ENCODE measurements around the gene DMAC1. TPM values are rescaled to one million over a fixed set of nuclear protein-coding genes. Genes with fewer than 3 reads are reported as not detected.

The DMAC1 gene, protein sequence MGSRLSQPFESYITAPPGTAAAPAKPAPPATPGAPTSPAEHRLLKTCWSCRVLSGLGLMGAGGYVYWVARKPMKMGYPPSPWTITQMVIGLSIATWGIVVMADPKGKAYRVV
- total RNA-seq (2021) = 72.7 and 73.2 TPM in 2 replicates
- long read RNA-seq, transcript DMAC1-201 (2 exons, 2,755 nt) = major isoform, 35 of 47 reads
- long read RNA-seq, partial matches to known transcripts = 0 of 47 reads
- long read RNA-seq, other reads (novel, unspliced or antisense) = 12 of 47 reads

- Histone ChIP-seq H3K56ac (ENCODE audit: insufficient read length, low read depth, low read length) (no peak within 1 kb of the TSS), H3K23ac (ENCODE audit: insufficient read length, low read depth, low read length) (no peak within 1 kb of the TSS), H3K27me3 (ENCODE audit: insufficient read depth, low read length) (no peaks in the 10 kb centered on the region), H3K4ac (ENCODE audit: low read depth, low read length) (no peak within 1 kb of the TSS), H3K23me2 (ENCODE audit: insufficient read length, low read depth, low read length, poor library complexity, severe bottlenecking) (no peaks in the 10 kb centered on the region), H3K4me2 (ENCODE audit: insufficient read depth, insufficient read length, low read length) (peak within 1 kb of the TSS; percentile 91), H3K14ac (ENCODE audit: insufficient read depth, low read length) (peak within 1 kb of the TSS; percentile 54; the same call in 1 of the 2 replicates), H3K9ac (ENCODE audit: extremely low read depth, insufficient read length, low read length) (peak within 1 kb of the TSS; percentile 83), H3K9me3 (ENCODE audit: control insufficient read depth, low read depth, low read length) (no peaks in the 10 kb centered on the region), H2BK20ac (ENCODE audit: low read depth, low read length, poor library complexity, severe bottlenecking) (no peak within 1 kb of the TSS), H3K79me2 (ENCODE audit: insufficient read depth, low read length) (no peaks in the 10 kb centered on the region), H2BK120ac (ENCODE audit: low read depth, low read length, poor library complexity, severe bottlenecking) (no peak within 1 kb of the TSS), H2AK5ac (ENCODE audit: insufficient read length, low read length) (no peak within 1 kb of the TSS), H3K27ac (ENCODE audit: insufficient read length, low read depth, low read length) (no peak within 1 kb of the TSS), H4K5ac (ENCODE audit: insufficient read length, low read depth, low read length) (peak within 1 kb of the TSS; percentile 44), H2BK12ac (ENCODE audit: insufficient read length, low read depth, low read length) (no peak within 1 kb of the TSS), H2BK5ac (ENCODE audit: insufficient read length, low read length) (no peak within 1 kb of the TSS), H3K79me1 (ENCODE audit: insufficient read depth, low read depth, low read length, poor library complexity, severe bottlenecking) (no peaks in the 10 kb centered on the region), H3T11ph (ENCODE audit: low read length) (no peak within 1 kb of the TSS), H4K91ac (ENCODE audit: insufficient read length, low read depth, low read length) (no peak within 1 kb of the TSS), H2BK15ac (ENCODE audit: low read depth, low read length) (no peak within 1 kb of the TSS), H4K8ac (replicated peaks; ENCODE audit: insufficient read length, low read depth, low read length) (no peak within 1 kb of the TSS), H3K18ac (ENCODE audit: insufficient read length, low read depth, low read length) (peak within 1 kb of the TSS; percentile 72), H4K20me1 (ENCODE audit: control insufficient read depth, insufficient read depth, insufficient read length) (no peaks in the 10 kb centered on the region), H3K4me1 (ENCODE audit: insufficient read depth, low read length) (no peaks in the 10 kb centered on the region; the same call in 1 of the 2 replicates), H2AFZ (ENCODE audit: low read length) (no peak within 1 kb of the TSS)
- Mint-ChIP-seq H3K27me3 (ENCODE audit: low read depth) (no peaks in the 10 kb centered on the region), H3K4me1 (peaks cover 10% of the 10 kb centered on the region in 2 experiments), H3K9me3 (no peaks in the 10 kb centered on the region), H3K27ac (peak within 1 kb of the TSS; percentile 55 to 96 (median 94); a peak in 6 of 7 replicates), H3K36me3 (ENCODE audit: insufficient read depth in 1 of 3, low read depth in 3 of 3) (peaks cover 6 to 29% (median 26%) of the 10 kb centered on the region in 3 experiments; a peak in 6 of 7 replicates), H3K4me3 (peak within 1 kb of the TSS; percentile 95 to 96)
- peak; percentile 88 for DNase-seq
- no CpG with 5 or more reads among the region's 46 CpGs for WGBS (ENCODE audit: extremely low coverage, insufficient read length, low lambda C conversion rate)
- TF ChIP-seq, protein P1, sequence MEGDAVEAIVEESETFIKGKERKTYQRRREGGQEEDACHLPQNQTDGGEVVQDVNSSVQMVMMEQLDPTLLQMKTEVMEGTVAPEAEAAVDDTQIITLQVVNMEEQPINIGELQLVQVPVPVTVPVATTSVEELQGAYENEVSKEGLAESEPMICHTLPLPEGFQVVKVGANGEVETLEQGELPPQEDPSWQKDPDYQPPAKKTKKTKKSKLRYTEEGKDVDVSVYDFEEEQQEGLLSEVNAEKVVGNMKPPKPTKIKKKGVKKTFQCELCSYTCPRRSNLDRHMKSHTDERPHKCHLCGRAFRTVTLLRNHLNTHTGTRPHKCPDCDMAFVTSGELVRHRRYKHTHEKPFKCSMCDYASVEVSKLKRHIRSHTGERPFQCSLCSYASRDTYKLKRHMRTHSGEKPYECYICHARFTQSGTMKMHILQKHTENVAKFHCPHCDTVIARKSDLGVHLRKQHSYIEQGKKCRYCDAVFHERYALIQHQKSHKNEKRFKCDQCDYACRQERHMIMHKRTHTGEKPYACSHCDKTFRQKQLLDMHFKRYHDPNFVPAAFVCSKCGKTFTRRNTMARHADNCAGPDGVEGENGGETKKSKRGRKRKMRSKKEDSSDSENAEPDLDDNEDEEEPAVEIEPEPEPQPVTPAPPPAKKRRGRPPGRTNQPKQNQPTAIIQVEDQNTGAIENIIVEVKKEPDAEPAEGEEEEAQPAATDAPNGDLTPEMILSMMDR (conservative IDR thresholded peaks at IDR 0.05) = no peak
Measured at GRCh38 chr9:7799234-7799943, at the start of gene DMAC1. Gene DMAC1 (minus strand): TSS chr9:7799778. CDS start chr9:7799734, 44 bp downstream.

Measured in H9 (cell line).